Measurements from ENCODE around the gene NOL4L.

NOL4L gene

DNA sequence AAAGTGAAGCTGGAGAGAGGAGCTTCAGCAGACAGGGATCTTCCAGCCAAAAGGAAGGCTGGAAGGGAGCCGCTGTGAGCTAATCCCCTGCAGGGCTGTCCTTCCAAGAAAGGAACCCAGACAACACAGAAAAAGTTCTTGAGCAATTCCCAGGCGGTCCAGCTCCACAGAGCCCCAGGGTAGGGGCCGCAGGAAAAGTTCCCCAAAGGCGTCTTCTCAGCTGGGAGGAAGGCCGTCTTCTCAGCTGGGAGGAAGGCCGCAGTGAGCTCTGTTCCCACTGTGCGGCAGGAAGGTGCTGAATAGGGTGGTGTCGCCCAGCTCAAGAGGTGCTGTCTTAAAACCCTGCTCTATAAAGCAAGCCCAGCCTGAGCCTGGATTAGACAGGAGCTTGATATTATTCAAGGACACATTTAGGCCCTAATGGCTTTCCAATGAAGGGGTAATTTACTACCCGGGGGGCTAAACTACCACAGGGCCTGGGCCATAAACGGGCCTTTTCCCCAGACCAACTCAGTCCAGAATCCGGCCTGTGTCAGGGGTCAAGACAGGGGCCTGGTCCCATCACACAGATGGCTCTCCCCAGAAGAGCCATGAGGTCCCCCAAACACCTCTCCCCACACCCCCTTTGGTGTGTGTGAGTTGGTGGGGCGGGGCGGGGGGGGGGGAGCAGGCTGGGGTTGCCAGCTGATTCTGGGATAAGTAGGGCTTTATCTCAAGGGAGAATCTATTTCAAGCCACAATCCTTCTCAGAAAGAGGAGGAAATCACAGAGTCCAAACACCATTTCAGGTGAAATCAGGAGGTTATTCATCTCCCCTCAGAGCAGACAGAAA, 103.6 kb downstream of the NOL4L start:
- no peak for DNase-seq

DNA sequence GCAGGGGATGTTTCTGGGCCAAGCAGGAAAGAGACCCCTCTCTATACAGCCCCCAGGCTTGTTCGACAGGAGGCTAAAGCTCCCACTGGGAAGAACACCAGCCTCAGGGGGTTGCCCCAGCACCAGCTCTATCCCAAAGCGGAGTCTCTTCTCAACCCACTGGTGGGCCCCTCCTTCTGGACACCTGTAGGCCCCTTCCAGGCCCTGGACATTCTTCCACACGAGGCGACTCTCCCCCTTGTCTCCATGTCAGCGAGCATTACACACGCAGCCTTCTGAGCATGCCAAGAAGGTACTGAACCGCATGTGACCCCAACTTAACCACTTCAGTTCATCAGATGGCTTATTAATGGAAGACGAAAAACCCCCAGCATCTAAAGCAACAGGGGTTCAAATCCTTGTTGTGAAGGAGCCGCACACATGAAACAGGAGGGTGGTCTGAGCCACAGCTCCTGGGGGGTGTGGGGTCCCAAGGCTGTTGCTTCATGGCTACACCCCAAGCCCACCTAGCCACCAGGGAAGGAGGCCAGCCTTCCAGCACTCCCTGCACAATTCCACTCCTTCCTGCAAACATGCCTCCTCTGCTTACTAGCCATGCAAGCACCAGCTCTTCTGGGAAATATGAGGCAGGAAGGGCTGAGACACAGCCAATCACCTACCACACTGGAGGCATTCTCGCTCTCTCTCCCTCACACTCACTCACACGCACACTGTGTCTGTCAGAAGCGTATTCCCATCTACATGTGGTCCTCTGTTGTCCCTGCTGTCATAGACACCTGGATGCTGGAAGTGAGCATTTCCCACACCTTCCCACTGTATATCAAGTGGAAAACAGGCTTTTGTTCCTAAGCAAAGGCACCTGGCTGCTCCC, 104.5 kb downstream of the NOL4L start:
- no peak for DNase-seq

DNA sequence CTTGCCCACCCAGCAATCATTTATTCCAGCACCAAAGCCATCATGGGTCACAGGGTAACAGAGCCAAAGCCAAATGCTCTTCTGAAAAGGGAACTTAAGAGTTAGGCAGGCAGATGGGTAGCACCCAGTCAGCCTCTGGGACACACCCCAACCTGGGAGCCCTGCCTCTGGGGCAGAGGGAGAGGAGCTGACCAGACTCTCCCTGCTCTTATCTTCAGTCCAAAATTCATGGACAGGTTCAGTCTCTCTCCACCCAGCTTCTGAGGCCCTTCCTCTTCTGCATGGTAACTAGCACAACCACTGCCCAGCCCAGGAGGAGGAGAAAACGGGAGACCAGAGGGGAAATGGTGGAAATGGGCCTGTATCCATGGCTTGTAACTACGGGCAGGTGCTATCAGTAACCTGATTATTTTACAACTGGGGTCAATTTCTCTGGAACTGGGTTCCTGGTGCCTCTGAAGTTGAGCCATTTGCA, 105.4 kb downstream of the NOL4L start:
- DNase-seq: no peak

DNA sequence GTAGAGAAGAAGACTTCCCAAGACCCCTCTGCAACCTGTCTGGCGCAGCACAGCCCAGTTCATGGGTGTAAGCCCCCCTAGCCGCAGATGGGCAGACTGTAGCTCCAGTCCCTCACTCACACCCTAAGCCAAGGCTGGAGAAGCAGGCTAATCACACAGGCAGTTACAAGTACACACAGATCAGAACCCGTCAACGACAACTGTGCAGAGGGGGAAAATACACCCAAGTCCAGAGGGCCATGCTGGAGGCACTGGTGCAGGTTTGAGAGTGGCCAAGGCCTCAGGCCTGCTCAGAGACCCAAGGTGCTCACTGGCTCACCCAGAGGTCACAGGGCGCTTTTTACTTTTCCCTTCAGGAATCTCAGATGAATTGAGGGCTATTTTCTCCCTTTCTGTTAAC, 106.1 kb downstream of the NOL4L start:
- DNase-seq: no peak

DNA sequence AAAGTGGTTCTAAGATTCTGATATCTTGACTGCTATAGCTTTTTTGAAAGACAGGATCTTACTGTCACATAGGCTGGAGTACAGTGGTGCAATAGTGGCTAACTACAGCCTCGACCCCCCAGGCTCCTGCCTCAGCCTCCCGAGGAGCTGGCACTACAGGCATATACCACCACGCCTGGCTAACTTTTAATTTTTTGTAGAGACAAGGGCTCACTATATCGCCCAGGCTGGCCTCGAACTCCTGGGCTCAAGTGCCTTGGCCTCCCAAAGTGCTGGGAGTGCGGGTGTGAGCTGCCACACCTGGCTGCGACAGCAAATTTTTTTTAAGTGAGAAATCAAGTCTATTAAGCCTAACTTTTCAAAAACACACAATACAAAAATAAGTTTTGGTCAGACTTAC, 106.6 kb downstream of the NOL4L start:
- DNase-seq: no peak

DNA sequence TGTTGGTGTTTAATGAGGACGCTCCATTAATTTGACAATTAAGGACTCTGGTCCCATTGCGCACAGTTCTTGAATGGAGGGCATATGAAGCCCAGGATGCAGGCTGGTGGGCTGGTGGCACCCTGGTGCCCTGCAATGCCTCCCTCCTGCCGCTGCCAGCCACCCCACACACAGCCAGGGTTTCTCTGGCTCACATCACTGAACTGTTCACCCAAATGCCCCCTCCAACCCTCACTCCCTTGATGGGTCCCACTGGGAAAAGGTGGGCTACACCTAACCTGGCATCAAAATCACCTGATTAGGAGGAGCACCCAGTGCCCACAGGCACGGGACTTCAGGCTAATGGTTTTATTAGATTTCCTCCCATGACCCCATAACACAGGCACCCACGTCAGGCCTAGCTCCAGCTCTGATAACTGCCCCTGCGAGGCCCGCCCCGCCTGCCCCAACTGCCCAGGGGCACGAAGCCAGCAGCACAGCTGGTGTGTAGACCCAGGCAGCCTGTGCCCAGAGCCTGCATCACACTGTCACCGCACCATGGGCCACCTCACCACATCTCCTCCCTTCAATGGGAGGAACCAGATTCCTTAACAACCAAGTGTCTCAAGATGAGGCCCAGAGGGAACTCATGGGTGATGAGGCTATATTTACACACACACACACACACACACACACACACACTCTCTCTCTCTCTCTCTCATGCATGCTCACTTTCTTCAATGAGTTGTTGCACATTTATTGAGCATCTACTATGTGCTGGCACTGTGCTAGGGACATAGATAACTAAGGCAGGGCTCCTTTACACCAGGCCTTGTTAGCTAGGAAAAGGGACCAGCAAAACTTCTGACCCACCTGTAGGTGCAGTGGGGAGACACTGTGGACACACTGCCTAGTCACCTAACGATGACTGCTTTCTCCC, 107.3 kb downstream of the NOL4L start:
- no peak for DNase-seq

DNA sequence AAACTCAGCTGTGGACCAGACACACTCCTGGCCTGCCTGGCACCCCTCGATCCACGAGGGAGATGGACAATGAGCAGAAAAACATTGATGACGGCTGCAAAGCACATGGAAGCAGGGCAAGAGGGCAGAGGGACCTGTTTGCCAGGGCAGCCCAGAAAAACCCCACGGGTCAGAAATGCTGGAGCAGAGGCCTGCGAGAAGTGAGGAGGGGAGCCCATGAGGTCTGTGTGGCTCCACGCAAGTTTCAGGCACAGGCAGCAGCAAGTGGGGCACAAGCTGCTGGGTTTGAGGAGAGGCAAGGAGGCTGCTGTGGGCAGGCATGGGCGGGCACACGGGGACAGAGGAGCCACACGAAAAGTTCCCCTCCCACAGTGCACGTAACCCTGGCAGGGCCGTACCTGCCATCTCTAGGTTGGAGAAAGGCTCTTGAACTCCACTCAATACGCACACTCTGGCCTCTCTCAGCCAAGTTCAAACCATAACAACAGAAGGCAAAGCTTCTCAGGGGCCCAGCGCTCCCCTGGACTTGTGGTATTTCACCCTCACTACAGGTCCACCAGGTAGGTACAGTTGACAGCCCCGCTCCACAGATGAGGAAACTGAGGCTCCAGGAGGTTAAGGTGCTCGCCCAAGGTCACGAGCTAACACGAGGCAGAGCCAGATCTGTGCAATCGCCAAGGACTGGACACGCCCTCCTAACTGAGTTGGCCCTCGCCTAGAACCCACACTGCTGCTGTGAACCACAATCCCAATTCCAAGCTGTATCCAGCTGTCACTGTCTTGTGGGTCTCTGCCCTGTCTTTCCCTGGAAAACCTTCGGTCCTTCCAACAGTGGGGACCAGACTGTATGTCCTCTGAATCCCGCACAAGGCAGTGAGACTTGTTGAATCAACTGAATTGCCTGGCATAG, 108.2 kb downstream of the NOL4L start:
- no peak for DNase-seq

DNA sequence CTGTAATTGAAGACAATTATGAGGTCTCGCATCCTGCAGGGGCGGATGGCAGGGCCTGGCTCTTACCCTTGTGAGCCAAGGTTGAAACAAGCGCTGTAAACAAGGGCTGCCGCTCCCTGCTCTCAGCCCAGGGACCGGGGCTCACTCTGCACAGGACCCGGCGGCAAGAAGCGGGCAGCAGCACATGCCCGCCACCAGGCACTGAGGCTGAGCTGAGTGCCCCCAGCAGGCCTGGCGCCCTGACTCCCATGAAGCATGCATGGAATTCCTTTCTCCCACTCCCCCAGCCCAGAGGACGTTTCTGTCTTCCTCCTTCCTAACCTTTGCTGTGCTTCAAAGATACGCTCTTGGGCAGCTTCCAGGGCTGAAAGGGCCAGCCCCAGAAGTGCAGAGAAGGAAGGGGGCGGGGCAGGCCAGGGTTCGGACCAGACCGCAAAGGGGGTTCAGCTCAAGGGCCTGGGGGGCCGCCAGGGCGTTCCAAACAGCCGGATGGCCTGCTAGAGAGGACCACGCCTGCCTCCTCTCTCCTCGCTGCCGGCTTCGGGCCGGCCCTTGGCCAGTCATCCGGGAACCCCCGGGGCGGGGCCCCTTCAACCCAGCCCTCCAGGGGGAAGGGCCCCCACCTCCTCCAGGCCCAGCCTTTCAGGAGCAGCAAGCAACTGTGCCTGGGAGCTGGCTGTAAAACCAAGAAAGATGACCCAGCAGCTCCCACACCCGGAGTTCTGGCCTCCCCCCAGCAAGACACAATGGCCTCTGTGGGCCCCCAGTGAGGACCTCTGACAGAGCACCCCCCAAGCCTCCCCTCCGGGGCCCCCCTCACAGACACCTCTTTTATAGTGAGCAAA, 109.9 kb downstream of the NOL4L start:
- no peak for DNase-seq

DNA sequence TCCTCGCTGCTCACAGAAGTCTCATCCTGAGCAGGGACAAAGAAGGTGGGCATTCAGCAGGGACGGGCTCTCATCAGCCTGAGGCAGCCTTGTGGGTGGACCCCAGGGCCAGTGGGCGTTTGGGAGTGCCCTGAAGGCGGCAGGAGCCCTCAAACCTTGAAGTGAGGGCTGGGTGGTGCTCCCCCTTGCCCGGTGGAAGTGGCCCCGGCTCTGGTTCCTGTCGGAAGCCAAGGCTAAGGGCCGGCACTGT, 110.5 kb downstream of the NOL4L start:
- no peak for DNase-seq

DNA sequence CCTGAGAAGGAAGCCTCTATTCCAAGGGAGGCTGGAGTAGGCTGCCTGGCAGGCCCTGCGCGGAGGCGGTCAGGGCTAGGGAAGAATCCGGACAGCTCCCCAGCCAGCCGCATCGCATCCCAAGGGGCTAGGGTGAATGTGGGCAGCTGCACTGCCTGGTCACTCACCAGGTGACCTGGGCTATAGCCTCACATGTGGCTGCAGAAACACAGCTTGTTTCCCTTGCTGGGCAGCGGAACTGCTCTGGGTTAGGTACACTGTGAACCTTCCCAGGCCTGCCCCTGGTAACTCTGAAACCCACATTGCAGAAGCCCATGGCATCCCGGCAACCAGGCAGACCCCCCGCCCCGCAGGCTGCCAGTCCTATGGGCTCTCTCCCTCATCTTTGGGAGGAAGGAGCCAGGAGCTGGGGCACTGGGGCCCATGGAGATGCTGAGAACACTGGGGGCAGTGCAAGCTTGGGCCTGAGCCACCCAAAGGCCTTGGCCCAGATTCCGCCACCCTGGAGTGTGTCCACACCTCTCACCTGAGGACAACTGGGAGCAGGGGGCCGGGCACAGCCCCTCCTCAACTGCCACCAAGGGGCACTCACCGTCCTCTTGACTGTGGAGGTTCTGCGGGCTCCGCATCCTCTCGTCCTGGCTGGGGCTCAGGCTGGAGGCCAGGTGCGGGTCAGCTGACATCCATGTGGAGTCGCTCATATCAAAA, 111.0 kb downstream of the NOL4L start:
- no peak for DNase-seq

DNA sequence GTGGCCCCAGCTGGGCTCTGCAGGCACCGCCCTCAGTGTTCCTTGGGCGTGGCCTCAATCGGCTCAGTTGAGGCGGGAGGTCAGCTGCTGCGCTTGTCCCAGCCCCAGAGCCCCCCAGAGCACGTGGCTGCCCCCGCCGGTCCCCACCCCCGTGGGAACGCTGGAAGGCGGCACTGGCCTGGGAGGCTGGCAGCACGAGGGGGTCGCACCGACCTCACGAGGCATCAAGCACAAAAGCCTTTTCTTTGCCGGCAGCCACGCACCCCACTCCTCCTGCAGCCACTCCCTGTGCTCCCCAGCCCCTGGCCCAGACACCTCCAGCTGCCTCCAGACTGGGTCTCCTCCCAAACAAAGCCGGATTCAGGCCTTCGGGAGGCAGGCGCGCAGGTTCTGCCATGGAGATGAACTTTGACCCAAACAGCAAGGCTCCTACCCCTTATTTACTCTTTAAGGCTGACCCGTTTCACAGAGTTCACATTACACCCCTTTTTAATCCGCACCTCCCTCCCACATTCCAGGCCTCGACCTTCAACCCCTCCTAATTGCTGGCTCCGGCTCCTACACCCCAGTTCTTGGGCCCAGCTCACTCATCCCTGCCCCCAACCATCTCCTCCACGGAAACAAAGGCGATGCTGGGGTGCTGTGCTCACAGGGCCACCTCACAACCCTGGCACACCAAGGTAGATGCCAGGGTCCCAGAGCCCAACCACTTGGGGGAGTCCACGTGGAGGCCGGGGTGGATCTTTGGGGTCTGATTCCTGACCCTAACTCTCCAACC, 111.7 kb downstream of the NOL4L start:
- no peak for DNase-seq

DNA sequence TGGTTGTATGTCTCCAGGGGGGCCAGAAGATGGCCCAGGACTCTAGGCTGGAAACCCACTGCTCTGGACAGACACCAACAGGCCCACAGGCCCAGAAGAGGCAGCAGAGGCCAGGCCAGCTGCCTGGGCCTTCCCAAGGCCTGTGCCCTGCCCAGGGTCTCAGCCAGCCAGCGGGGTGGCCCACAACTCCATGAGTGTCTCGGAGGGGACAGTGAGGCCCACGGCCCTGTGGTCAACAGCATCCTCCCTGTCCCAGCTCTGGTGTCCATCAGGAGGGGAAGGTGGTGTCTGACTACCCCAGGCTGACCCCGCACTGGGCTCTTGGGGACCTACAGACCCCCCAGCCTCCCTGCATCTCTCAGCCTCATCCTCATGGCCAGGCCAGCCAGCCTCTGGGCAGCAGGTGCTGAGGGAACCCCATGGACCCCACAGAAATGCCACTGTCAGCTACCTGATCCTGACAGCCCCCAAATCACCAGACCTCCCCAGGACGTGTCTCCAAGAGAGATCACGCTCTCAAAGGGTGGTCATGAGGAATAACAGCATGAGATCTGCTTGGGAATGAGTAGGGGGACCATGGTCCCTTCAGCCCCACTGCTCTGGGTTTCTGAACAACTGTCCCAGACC, 112.4 kb downstream of the NOL4L start:
- no peak for DNase-seq

DNA sequence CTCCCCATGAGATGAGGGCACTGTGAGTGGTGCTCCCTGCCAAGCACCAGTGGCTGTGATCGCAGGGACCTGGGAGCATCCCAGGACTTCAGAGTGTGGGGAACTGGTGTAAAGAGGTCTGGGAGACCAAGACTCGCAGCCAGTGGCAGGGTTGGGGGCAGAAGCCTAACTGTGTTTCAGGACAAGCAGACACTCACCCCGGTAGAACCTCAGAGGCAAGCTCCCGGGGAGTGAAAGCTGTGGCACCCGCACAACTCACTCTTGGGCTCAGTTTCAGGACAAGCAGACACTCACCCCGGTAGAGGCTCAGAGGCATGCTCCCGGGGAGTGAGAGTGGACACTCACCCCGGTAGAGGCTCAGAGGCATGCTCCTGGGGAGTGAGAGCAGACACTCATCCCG, 114.2 kb downstream of the NOL4L start:
- no peak for DNase-seq

DNA sequence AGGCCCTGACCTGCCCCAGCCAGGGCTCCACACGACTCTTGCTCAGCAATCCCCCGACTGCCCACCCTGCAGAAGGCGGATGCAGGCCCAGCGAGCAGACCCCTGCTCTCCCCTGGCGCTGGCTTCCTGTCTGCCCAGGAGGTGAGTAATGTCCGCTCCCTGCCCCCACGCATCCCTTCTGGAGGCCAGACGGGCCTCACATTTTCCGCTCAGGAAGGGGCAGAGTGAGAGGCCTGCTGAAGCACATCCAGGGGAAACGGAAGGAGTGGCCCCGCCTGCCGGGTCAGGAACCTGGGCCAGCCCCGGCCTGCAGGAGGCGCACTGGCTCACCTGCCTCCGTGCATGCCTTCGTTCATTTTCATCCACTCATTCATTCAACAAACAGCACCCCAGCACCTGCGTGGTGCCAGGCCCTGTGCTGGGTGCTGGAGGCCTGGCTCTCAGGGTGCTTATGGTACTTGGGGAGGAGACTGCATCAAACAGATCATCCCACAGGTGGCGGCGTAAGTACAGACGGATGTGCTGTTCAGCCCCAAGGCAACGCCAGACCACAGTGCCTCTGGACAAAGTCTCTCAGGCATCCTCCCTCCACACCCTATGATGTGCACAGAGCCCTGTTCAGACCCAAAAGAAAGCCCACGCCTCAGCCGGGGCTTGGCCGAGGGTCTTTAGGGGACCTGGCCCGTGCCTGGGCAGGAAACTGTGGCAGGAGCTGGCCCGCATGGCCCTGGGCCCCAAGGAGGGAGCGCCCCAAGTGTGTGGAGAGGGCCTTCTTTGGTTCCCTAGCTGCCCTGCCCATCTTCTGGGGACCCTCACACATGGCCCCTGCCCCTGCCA, 114.9 kb downstream of the NOL4L start:
- DNase-seq: no peak

DNA sequence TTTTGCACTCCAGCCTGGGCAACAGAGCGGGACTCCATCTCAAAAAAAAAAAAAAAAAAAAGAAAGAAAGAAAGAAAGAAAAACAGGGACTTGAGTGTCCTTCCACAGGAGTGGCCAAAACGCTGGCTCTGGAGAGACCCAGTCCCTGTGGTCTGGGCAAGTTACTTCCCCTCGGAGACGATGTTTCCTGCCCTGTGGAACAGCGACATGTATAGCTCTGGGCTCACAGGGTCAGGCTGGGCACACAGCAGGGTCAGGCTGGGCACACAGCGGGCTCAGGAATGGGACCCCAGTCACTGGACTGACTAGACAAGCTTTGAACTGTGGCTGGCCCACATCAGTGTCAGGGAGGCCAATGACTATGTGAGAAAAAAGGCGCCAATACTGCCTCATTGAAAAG, 116.3 kb downstream of the NOL4L start:
- DNase-seq: no peak

DNA sequence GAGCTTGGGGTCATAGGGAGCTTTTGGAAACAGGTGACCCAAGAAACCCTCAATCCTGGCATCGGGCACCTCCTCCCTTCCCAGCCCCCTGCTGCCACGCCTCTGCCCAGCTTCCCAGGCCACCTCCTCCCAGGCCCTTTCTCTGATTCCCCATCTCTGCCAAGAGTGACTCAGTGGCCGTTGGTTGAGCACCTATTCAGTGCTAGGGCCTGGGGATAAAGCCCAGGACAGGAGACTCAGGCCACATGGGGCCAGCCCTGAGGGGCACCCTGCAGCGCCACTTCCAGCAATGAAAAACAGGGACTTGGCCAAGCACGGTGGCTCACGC, 116.9 kb downstream of the NOL4L start:
- DNase-seq: no peak

DNA sequence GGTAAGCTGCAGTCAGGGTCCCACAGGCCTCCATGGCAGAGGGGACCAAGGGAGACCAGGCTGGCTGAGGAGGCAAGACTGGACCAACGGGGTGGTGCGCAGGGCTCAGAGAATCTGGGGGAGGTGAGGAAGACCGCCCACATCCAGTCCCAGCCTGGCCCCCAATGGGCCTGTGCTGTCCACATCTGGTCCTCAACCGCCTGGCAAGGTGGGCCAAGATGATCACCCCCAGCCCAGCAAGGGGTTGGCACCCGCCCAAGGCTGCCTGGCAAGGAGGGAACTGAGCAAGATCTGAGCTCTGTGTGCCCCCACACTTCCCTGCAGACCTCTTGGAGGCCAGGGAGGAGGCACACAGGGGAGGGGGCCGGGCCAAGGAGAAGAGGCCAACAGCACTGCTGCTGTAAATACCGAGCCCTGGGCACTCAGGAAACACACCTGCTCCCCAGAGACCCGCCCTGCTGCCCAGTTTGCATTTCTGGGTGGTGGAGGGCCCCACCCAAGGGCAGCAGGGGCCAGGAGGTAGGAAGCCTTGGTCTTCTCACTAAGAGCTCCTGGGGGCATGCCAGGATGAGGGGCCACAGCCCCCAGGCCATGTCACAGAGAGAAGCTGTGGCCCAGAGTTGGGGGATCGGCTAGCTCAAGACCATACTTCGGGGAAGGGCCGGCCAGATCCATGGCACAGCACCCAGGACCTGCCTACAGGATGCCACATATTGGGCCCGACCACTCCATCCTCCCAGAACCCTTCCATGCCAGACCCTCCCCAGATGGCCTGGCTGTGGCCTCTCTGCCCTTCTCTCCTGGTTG, 117.4 kb downstream of the NOL4L start:
- no peak for DNase-seq

Measured in activated T-cell treated with anti-CD3 and anti-CD28 coated beads, Interleukin-2, amount 50 U/mL, for 1 hour (primary cell).